HepG2 (cell line): ENCODE results near the gene RNASE8. TPM values are rescaled to one million over a fixed set of nuclear protein-coding genes. Genes with fewer than 3 reads are reported as not detected.
A peak's percentile ranks its signal among the peaks of the same experiment; 100 is the strongest.

Source experiments
- AKAP8 ChIP-seq: sonication (generic); formaldehyde crosslinking; IDR thresholded peaks from 2 replicates; pipeline ENCODE4 v1.5.1; 2020; ENCODE audit warnings: mild to moderate bottlenecking, missing genetic modification reagents
- DMAP1 ChIP-seq: IDR thresholded peaks from 2 replicates; pipeline ENCODE4 v1.6.1; 2016
- FUBP1 ChIP-seq: sonication (generic); formaldehyde crosslinking; IDR thresholded peaks from 2 replicates; pipeline ENCODE4 v1.5.1; 2020; ENCODE audit warnings: missing genetic modification reagents, mild to moderate bottlenecking, borderline replicate concordance
- HMG20B ChIP-seq: conservative IDR thresholded peaks from 2 replicates; pipeline ENCODE4 v1.6.1; 2016; ENCODE audit warnings: missing genetic modification reagents, missing compliant biosample characterization
- KDM3A ChIP-seq: IDR thresholded peaks from 2 replicates; pipeline ENCODE4 v1.6.1; 2018; ENCODE audit warnings: low read depth, missing compliant biosample characterization
- MTA3 ChIP-seq: sonication (generic); formaldehyde crosslinking; IDR thresholded peaks from 2 replicates; pipeline ENCODE4 v1.4.0; 2020; ENCODE audit warnings: missing genetic modification reagents
- NFIC ChIP-seq: IDR thresholded peaks from 2 replicates; pipeline ENCODE4 v1.6.1; 2012; ENCODE audit warnings: mild to moderate bottlenecking, low read length, inconsistent platforms
- REST ChIP-seq, 2 experiments: IDR thresholded peaks; 2 replicates each; pipeline ENCODE4 v1.6.1; 2011 to 2012; ENCODE audit warnings: low read length in 2 of 2, borderline replicate concordance in 1 of 2, low read depth in 1 of 2, mild to moderate bottlenecking in 1 of 2, moderate library complexity in 1 of 2
- SKIL ChIP-seq: sonication (generic); formaldehyde crosslinking; IDR thresholded peaks from 2 replicates; pipeline ENCODE4 v1.8.0; 2022; ENCODE audit warnings: missing genetic modification reagents, mild to moderate bottlenecking, moderate library complexity, borderline replicate concordance
- TOPORS ChIP-seq: sonication (generic); formaldehyde crosslinking; IDR thresholded peaks from 2 replicates; pipeline ENCODE4 v1.8.0; 2023; ENCODE audit warnings: mild to moderate bottlenecking, missing genetic modification reagents
- ZNF292 ChIP-seq: sonication (generic); formaldehyde crosslinking; IDR thresholded peaks from 2 replicates; pipeline ENCODE4 v1.8.1; 2022; ENCODE audit warnings: mild to moderate bottlenecking, low read depth, missing genetic modification reagents, borderline replicate concordance
- ZNF609 ChIP-seq: sonication (generic); formaldehyde crosslinking; IDR thresholded peaks from 2 replicates; pipeline ENCODE4 v1.4.0; 2020; ENCODE audit warnings: mild to moderate bottlenecking, missing genetic modification reagents, borderline replicate concordance
- ZSCAN21 ChIP-seq: sonication (generic); formaldehyde crosslinking; IDR thresholded peaks from 2 replicates; pipeline ENCODE4 v1.8.0; 2022; ENCODE audit warnings: mild to moderate bottlenecking, missing genetic modification reagents, moderate library complexity, borderline replicate concordance
- polyA plus RNA-seq, 8 experiments: library from polyadenylated mRNA; depleted of rRNA in 3 of 8; stranded (reverse) in 7 of 8; unstranded in 1 of 8; fragments of >200 nt; fragmentation: Illumina TruSeq in 4 of 8; extraction: Trizol in 4 of 8; gene quantifications; 2 replicates each; pipeline versions ENCODE4 v1.2.1 to v1.2.3, GENCODE V29; 2011 to 2016; ENCODE audit warnings: low read depth in 4 of 8, missing spikeins in 1 of 8, mixed read lengths in 1 of 8; ENCODE audit not compliant: insufficient read depth in 1 of 8
- total RNA-seq, 5 experiments: library from RNA; depleted of rRNA; stranded (reverse); fragments of >200 nt; fragmentation: Illumina TruSeq; extraction: Trizol; gene quantifications; 2 replicates each; pipeline ENCODE4 v1.2.3, GENCODE V29; 2016; ENCODE audit warnings: low read depth in 1 of 5

Gene RNASE8
- total and polyA plus RNA-seq, 2 of the 13 experiments (the other 11 are each of a cell fraction or from before 2014, with no cell fraction given): not detected

- TF ChIP-seq ZNF609 (CRISPR knock-in tag) (no peak), KDM3A (0 out of 2 replicates have a peak, but pooled peaks have one; percentile 59), HMG20B (CRISPR knock-in tag) (no peak), DMAP1 (CRISPR knock-in tag) (no peak), TOPORS (CRISPR knock-in tag) (no peak; the same call in 1 of the 2 replicates), REST (IDR thresholded peaks at IDR 0.05; ENCODE audit: borderline replicate concordance in 1 of 2, low read depth in 1 of 2, low read length in 2 of 2) (no peak), FUBP1 (CRISPR knock-in tag) (no peak), NFIC (no peak), AKAP8 (CRISPR knock-in tag) (peak; percentile 72; the same call in 1 of the 2 replicates), ZSCAN21 (CRISPR knock-in tag) (no peak; the same call in 1 of the 2 replicates), MTA3 (CRISPR knock-in tag) (no peak), ZNF292 (CRISPR knock-in tag) (peak; percentile 15; the same call in 1 of the 2 replicates), SKIL (peak; percentile 50; the same call in 1 of the 2 replicates)
These were observed 13.8 kb downstream of the RNASE8 start (continued) for GRCh38 chr14:21071225-21072030.
